GM10266 (cell line): ENCODE results near the gene ALDH3B1.

Source experiments
- DNase-seq: peaks from one replicate; pipeline ENCODE4 v3.0.0; 2012; ENCODE audit errors: extremely low spot score
- CTCF ChIP-seq: IDR thresholded peaks from 2 replicates; pipeline ENCODE4 v1.5.1; 2012; ENCODE audit warnings: mild to moderate bottlenecking, low read depth; ENCODE audit not compliant: control insufficient read depth, insufficient read depth; ENCODE audit errors: missing control alignments

ALDH3B1 gene

GRCh38 chr11:68047437-68048290, 37.5 kb downstream of the ALDH3B1 start:
- no peak for TF ChIP-seq CTCF
- DNase-seq: peak; percentile 34

- DNase-seq: peak; percentile 32
- TF ChIP-seq CTCF: no peak
Observed at GRCh38 chr11:68048681-68049508, 38.8 kb downstream of the ALDH3B1 start.

- peak; percentile 24 for DNase-seq
- no peak for TF ChIP-seq CTCF
Observed at GRCh38 chr11:68049509-68050370, 39.6 kb downstream of the ALDH3B1 start.

- TF ChIP-seq CTCF: no peak
- peak; percentile 15 for DNase-seq
Observed at GRCh38 chr11:68050371-68050841, 40.3 kb downstream of the ALDH3B1 start.

- DNase-seq: peak; percentile 15
Observed at GRCh38 chr11:68051191-68052136, 41.3 kb downstream of the ALDH3B1 start.

More at GRCh38 chr11:68051191-68052136, 41.3 kb downstream of the ALDH3B1 start:
- no peak for TF ChIP-seq CTCF
